Measurements from ENCODE around the gene ZBTB12. TPM values are rescaled to one million over a fixed set of nuclear protein-coding genes. Genes with fewer than 3 reads are reported as not detected.

The ZBTB12 gene
- total and polyA plus RNA-seq, 2 of the 13 experiments (the other 11 are each of a cell fraction or from before 2014, with no cell fraction given): 4.8 to 6.0 TPM

DNA sequence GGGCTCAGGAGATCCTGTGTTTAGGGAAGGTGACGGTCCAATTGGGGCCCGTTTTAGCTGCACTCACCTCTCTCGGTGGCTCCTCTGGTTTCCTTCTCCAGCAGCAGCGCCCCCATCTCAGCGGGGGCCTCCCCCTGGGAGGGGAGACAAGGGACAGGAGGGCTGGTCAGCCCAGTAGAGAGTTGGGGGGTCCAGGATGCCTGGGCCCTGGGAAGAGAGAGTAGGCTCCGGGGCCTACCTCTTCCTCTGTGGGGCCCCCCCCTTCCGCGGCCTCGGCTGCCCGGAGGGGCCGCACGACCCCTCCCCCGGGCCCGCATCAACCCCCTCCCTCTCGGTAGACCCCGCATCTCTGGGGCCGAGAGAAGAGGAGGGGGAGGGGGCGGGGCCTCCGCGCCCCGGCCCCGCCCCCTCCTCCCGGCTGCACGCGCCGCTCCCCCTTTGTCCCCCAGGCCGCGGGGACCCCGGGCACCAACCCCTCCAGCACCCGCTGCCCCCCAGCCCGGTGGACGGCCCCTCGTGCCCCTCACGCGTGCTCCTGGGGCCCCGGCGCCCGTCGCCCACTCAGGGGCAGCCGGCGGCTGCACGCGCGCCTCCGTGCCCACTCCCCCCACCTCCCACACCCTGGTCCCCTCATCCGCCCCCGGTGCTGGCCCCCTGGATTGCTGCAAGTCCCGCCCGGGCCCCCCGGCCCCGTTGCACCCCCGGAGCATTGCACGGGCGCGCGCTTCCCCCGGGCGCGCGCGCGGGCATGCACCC is 4.9 kb downstream of the ZBTB12 start (continued):
- TF ChIP-seq ZBTB43 (CRISPR knock-in tag; conservative IDR thresholded peaks at IDR 0.05) (no peak), PLRG1 (conservative IDR thresholded peaks at IDR 0.05) (no peak), ZNF451 (CRISPR knock-in tag; IDR thresholded peaks at IDR 0.05) (0 out of 2 replicates have a peak, but pooled peaks have one; percentile 19), CENPX (CRISPR knock-in tag; IDR thresholded peaks at IDR 0.05) (no peak), PRMT3 (CRISPR knock-in tag; IDR thresholded peaks at IDR 0.05; ENCODE audit: borderline replicate concordance, low read depth) (no peak), ZNF607 (CRISPR knock-in tag; IDR thresholded peaks at IDR 0.05; ENCODE audit: borderline replicate concordance) (no peak), ZNF564 (CRISPR knock-in tag; IDR thresholded peaks at IDR 0.05) (0 out of 2 replicates have a peak, but pooled peaks have one; percentile 10), SRSF4 (IDR thresholded peaks at IDR 0.05; ENCODE audit: low read depth, low read length, poor library complexity, severe bottlenecking) (no peak)
- TF ChIP-seq, protein P1, sequence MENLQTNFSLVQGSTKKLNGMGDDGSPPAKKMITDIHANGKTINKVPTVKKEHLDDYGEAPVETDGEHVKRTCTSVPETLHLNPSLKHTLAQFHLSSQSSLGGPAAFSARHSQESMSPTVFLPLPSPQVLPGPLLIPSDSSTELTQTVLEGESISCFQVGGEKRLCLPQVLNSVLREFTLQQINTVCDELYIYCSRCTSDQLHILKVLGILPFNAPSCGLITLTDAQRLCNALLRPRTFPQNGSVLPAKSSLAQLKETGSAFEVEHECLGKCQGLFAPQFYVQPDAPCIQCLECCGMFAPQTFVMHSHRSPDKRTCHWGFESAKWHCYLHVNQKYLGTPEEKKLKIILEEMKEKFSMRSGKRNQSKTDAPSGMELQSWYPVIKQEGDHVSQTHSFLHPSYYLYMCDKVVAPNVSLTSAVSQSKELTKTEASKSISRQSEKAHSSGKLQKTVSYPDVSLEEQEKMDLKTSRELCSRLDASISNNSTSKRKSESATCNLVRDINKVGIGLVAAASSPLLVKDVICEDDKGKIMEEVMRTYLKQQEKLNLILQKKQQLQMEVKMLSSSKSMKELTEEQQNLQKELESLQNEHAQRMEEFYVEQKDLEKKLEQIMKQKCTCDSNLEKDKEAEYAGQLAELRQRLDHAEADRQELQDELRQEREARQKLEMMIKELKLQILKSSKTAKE (CRISPR knock-in tag; IDR thresholded peaks at IDR 0.05; ENCODE audit: borderline replicate concordance): no peak
- TF ChIP-seq, protein P2, sequence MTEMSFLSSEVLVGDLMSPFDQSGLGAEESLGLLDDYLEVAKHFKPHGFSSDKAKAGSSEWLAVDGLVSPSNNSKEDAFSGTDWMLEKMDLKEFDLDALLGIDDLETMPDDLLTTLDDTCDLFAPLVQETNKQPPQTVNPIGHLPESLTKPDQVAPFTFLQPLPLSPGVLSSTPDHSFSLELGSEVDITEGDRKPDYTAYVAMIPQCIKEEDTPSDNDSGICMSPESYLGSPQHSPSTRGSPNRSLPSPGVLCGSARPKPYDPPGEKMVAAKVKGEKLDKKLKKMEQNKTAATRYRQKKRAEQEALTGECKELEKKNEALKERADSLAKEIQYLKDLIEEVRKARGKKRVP (CRISPR knock-in tag; IDR thresholded peaks at IDR 0.05): no peak
- TF ChIP-seq, protein P3, sequence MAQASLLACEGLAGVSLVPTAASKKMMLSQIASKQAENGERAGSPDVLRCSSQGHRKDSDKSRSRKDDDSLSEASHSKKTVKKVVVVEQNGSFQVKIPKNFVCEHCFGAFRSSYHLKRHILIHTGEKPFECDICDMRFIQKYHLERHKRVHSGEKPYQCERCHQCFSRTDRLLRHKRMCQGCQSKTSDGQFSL (CRISPR knock-in tag; IDR thresholded peaks at IDR 0.05): peak; percentile 25; the same call in 1 of the 2 replicates

All from HepG2 (cell line).